CD4-positive, alpha-beta memory T cell (primary cell): ENCODE results near the gene KCNMB1. TPM values are rescaled to one million over a fixed set of nuclear protein-coding genes. Genes with fewer than 3 reads are reported as not detected.

Experiments used
- CTCF ChIA-PET: fragments of 350-600 bp; sonication (Branson Sonifier 250); formaldehyde crosslinking; loops from one replicate; lab custom pipeline; 2021; ENCODE audit warnings: inconsistent platforms; ENCODE audit not compliant: partially characterized antibody; lab: Charles Lee
- POLR2A ChIA-PET: fragments of 350-600 bp; sonication (Branson Sonifier 250); formaldehyde crosslinking; loops from one replicate; lab custom pipeline; 2021; ENCODE audit not compliant: partially characterized antibody; lab: Charles Lee
- DNase-seq, 5 donors: peaks; one replicate each; pipeline versions ENCODE4 v3.0.0 to v3.0.0-alpha.2; 2020 to 2022; ENCODE audit warnings: mixed read lengths in 1 of 5
- H3K27ac ChIP-seq: one replicate; pipeline ENCODE4 v1.7.0; 2013; ENCODE audit warnings: low read depth, low read length
- H3K27me3 ChIP-seq: 2 replicates; pipeline ENCODE4 v1.7.0; 2013; ENCODE audit warnings: mild to moderate bottlenecking, low read length, moderate library complexity; ENCODE audit not compliant: insufficient read depth
- H3K36me3 ChIP-seq: 2 replicates; pipeline ENCODE4 v1.7.0; 2013; ENCODE audit warnings: mild to moderate bottlenecking, low read length, moderate library complexity; ENCODE audit not compliant: insufficient read depth
- H3K4me1 ChIP-seq: 2 replicates; pipeline ENCODE4 v1.7.0; 2013; ENCODE audit warnings: mild to moderate bottlenecking, low read length, moderate library complexity; ENCODE audit not compliant: insufficient read depth
- H3K4me3 ChIP-seq, 2 donors: one replicate each; pipeline ENCODE4 v1.7.0; 2013; ENCODE audit warnings: low read length in 2 of 2, mild to moderate bottlenecking in 1 of 2
- H3K9me3 ChIP-seq, 2 donors: one replicate each; pipeline ENCODE4 v1.7.0; 2013; ENCODE audit warnings: low read length in 2 of 2, control low read depth in 1 of 2; ENCODE audit not compliant: control insufficient read depth in 1 of 2
- H3K27ac Mint-ChIP-seq, 7 donors: one replicate each; pipeline ENCODE4 v1.8.0; 2020 to 2021; ENCODE audit warnings: mixed read lengths in 7 of 7, mild to moderate bottlenecking in 6 of 7, inconsistent platforms in 3 of 7, moderate library complexity in 3 of 7
- H3K27me3 Mint-ChIP-seq, 2 donors: one replicate each; pipeline ENCODE4 v1.8.0; 2020 to 2021; ENCODE audit warnings: mixed read lengths in 2 of 2
- H3K36me3 Mint-ChIP-seq, 2 donors: one replicate each; pipeline ENCODE4 v1.8.0; 2020 to 2021; ENCODE audit warnings: mixed read lengths in 2 of 2, inconsistent platforms in 1 of 2, mild to moderate bottlenecking in 1 of 2
- H3K4me1 Mint-ChIP-seq, 4 donors: one replicate each; pipeline ENCODE4 v1.8.0; 2020 to 2021; ENCODE audit warnings: mixed read lengths in 4 of 4, mild to moderate bottlenecking in 1 of 4
- H3K4me3 Mint-ChIP-seq, 8 donors: one replicate each; pipeline ENCODE4 v1.8.0; 2020 to 2021; ENCODE audit warnings: mixed read lengths in 8 of 8, mild to moderate bottlenecking in 7 of 8, moderate library complexity in 6 of 8, inconsistent platforms in 3 of 8
- H3K9me3 Mint-ChIP-seq, 8 donors: one replicate each; pipeline ENCODE4 v1.8.0; 2020 to 2021; ENCODE audit warnings: mixed read lengths in 8 of 8, mild to moderate bottlenecking in 5 of 8, inconsistent platforms in 3 of 8, moderate library complexity in 1 of 8
- intact Hi-C: fragments of 100-400 bp; cut with micrococcal nuclease; formaldehyde crosslinking; loops from one replicate; pipeline ENCODE4 v1.15.1; 2023
- polyA plus RNA-seq, 2 donors: library from polyadenylated mRNA; unstranded; fragments of 300-500 nt; fragmentation: Illumina TruSeq; gene quantifications; one replicate each; pipeline ENCODE4 v1.2.3, GENCODE V29; 2021
- total RNA-seq, 2 experiments: library from RNA; stranded (reverse); gene quantifications; one replicate each; pipeline ENCODE4 v1.2.3, GENCODE V29; 2021

KCNMB1 gene
- total and polyA plus RNA-seq, 4 experiments from 2014 or later, result not detected

GRCh38 chr5:170416526-170416925 is 27.4 kb upstream of the KCNMB1 start:
- Histone ChIP-seq H3K4me1 (peaks cover 24% of the 10 kb centered on the region), H3K9me3 (no peaks in the 10 kb centered on the region), H3K27me3 (no peaks in the 10 kb centered on the region), H3K36me3 (no peaks in the 10 kb centered on the region), H3K4me3 (no peak overlapping the region), H3K27ac (no peak overlapping the region)
- Mint-ChIP-seq H3K4me1 (peaks cover 18 to 37% (median 28%) of the 10 kb centered on the region in 4 donors), H3K36me3 (no peaks in the 10 kb centered on the region), H3K27ac (peak overlapping the region in 2 of 7 donors; percentile 23 to 43), H3K27me3 (peaks cover 0 to 2% of the 10 kb centered on the region in 2 donors), H3K4me3 (peak overlapping the region in 2 of 8 donors; percentile 26 to 36), H3K9me3 (no peaks in the 10 kb centered on the region)
- ChIA-PET POLR2A (interaction anchor here (0.9 to 1.5 kb wide), 8 partner anchors 9 to 187 kb away, joined by 3 to 7 read pairs (median 3); partner anchors contain the start of gene LCP2), CTCF (interaction anchor here (0.8 to 1.6 kb wide), 12 partner anchors 8 to 316 kb away, joined by 3 to 6 read pairs (median 3); no protein-coding TSS in a partner anchor)
- intact Hi-C loops, result no loop called here
- DNase-seq, result peak in 2 of 5 donors; percentile 26 to 31

GRCh38 chr5:170414786-170415185 is 25.6 kb upstream of the KCNMB1 start:
- Mint-ChIP-seq H3K27ac (peak overlapping the region in 4 of 7 donors; percentile 0 to 23 (median 10)), H3K4me1 (peaks cover 16 to 40% (median 26%) of the 10 kb centered on the region in 4 donors), H3K9me3 (no peaks in the 10 kb centered on the region), H3K36me3 (no peaks in the 10 kb centered on the region), H3K4me3 (no peak overlapping the region), H3K27me3 (peaks cover 0 to 2% of the 10 kb centered on the region in 2 donors)
- DNase-seq, result no peak
- H3K27me3 ChIP-seq, result no peaks in the 10 kb centered on the region
- ChIA-PET CTCF (interaction anchor here (0.9 to 1.6 kb wide), 4 partner anchors 9 to 74 kb away, joined by 3 to 4 read pairs (median 3); no protein-coding TSS in a partner anchor), POLR2A (no interaction called here)
- intact Hi-C loops, result no loop called here
- no peaks in the 10 kb centered on the region for H3K9me3 ChIP-seq
- no peak overlapping the region for H3K27ac ChIP-seq
- H3K4me3 ChIP-seq, result no peak overlapping the region
- H3K36me3 ChIP-seq, result no peaks in the 10 kb centered on the region
- H3K4me1 ChIP-seq, result peaks cover 24% of the 10 kb centered on the region

DNA sequence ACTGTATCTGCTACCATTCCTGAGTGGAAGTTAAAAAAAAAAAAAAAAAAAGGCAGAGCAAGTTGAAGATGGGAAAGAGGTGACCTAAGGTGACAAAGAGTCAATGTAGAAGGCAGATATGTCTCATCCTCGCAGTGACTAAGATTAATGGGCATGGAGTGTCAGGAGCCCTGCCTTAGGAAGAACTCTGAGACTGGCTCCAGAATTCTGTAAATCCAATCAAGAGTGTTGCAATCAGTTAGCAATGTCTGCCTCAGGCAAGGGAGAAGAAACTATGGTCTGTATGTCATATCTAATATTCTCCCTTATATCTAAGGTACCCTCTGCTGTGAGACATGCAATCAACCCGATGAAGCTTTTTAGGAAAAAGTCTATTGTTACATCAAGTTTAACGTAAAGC is 24.7 kb upstream of the KCNMB1 start:
- H3K36me3 Mint-ChIP-seq, result no peaks in the 10 kb centered on the region
- POLR2A ChIA-PET, result no interaction called here
- Histone ChIP-seq H3K27me3 (no peaks in the 10 kb centered on the region), H3K36me3 (no peaks in the 10 kb centered on the region), H3K4me1 (peaks cover 24% of the 10 kb centered on the region), H3K27ac (no peak overlapping the region), H3K9me3 (no peaks in the 10 kb centered on the region), H3K4me3 (no peak overlapping the region)
- H3K4me3 Mint-ChIP-seq, result no peak overlapping the region
- intact Hi-C loops, result no loop called here
- CTCF ChIA-PET, result interaction anchor here (0.9 to 1.6 kb wide), 4 partner anchors 8 to 21 kb away, joined by 3 to 4 read pairs (median 4); no protein-coding TSS in a partner anchor
- no peak overlapping the region for H3K27ac Mint-ChIP-seq
- no peak for DNase-seq
- no peaks in the 10 kb centered on the region for H3K9me3 Mint-ChIP-seq
- peaks cover 0 to 2% of the 10 kb centered on the region in 2 donors for H3K27me3 Mint-ChIP-seq
- peaks cover 16 to 40% (median 25%) of the 10 kb centered on the region in 4 donors for H3K4me1 Mint-ChIP-seq

DNA sequence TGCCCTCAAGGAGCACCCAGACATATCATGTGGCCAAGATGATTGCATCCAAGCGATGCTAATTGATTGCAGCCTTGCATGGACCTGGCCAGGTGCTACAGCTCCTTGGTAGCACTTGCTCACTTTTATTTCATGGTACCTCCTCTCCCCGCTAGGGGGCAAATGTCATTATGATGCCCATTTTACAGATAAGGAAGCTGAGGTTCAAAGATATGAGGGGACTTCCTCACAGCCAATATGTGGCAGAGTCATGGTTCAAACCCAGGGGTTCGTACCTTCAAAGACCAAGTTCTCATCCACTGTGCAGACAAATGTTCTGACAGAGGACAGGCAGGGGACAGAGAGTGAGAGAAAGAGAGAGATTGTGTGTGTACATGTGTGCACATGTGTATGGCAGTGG is 21.9 kb upstream of the KCNMB1 start:
- peaks cover 0 to 3% of the 10 kb centered on the region in 2 donors for H3K27me3 Mint-ChIP-seq
- H3K4me3 ChIP-seq, result no peak overlapping the region
- H3K27me3 ChIP-seq, result no peaks in the 10 kb centered on the region
- H3K4me3 Mint-ChIP-seq, result no peak overlapping the region
- H3K9me3 ChIP-seq, result no peaks in the 10 kb centered on the region
- no peaks in the 10 kb centered on the region for H3K36me3 Mint-ChIP-seq
- ChIA-PET POLR2A (no interaction called here), CTCF (interaction anchor here (0.6 to 2.4 kb wide), 9 partner anchors 9 to 172 kb away, joined by 3 to 8 read pairs (median 4); no protein-coding TSS in a partner anchor)
- intact Hi-C loops, result no loop called here
- H3K36me3 ChIP-seq, result no peaks in the 10 kb centered on the region
- peak overlapping the region in 1 of 7 donors; percentile 42 for H3K27ac Mint-ChIP-seq
- peaks cover under 1 to 19% (median 7%) of the 10 kb centered on the region in 4 donors for H3K4me1 Mint-ChIP-seq
- DNase-seq, result peak in 2 of 5 donors; percentile 14 to 15
- H3K4me1 ChIP-seq, result peaks cover 7% of the 10 kb centered on the region
- no peak overlapping the region for H3K27ac ChIP-seq
- H3K9me3 Mint-ChIP-seq, result peaks cover 0 to 2% (median 0%) of the 10 kb centered on the region in 8 donors

DNA sequence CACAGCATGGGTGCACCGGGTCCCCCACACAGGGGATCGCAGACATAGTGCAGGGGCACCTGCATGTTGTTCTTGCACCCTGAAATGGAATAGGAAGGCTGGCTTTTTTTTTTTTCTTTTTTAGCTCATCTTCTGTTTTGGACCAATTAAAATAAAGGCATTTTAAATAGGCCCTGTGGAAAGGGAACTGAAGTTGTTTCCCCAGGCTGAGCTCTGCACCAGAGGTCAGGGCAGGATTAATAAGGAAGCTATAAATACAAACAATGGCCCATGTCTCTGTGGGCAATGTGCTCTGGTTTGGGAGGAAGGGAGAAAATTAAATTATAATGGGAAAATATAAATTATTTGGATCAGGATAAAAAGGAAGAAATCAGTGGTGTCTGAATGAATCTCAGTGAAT is 21.2 kb upstream of the KCNMB1 start:
- Histone ChIP-seq H3K4me3 (no peak overlapping the region), H3K36me3 (no peaks in the 10 kb centered on the region), H3K9me3 (no peaks in the 10 kb centered on the region), H3K27me3 (no peaks in the 10 kb centered on the region), H3K27ac (no peak overlapping the region), H3K4me1 (peaks cover under 1% of the 10 kb centered on the region)
- Mint-ChIP-seq H3K36me3 (no peaks in the 10 kb centered on the region), H3K4me1 (peaks cover 0 to 12% (median 5%) of the 10 kb centered on the region in 4 donors), H3K4me3 (no peak overlapping the region), H3K27ac (peak overlapping the region in 2 of 7 donors; percentile 65 to 70), H3K9me3 (peaks cover 0 to 2% (median 0%) of the 10 kb centered on the region in 8 donors), H3K27me3 (peaks cover 0 to 3% of the 10 kb centered on the region in 2 donors)
- intact Hi-C loops, result no loop called here
- ChIA-PET CTCF (interaction anchor here (0.6 to 2.4 kb wide), 10 partner anchors 8 to 171 kb away, joined by 3 to 8 read pairs (median 4); no protein-coding TSS in a partner anchor), POLR2A (no interaction called here)
- DNase-seq, result no peak

DNA sequence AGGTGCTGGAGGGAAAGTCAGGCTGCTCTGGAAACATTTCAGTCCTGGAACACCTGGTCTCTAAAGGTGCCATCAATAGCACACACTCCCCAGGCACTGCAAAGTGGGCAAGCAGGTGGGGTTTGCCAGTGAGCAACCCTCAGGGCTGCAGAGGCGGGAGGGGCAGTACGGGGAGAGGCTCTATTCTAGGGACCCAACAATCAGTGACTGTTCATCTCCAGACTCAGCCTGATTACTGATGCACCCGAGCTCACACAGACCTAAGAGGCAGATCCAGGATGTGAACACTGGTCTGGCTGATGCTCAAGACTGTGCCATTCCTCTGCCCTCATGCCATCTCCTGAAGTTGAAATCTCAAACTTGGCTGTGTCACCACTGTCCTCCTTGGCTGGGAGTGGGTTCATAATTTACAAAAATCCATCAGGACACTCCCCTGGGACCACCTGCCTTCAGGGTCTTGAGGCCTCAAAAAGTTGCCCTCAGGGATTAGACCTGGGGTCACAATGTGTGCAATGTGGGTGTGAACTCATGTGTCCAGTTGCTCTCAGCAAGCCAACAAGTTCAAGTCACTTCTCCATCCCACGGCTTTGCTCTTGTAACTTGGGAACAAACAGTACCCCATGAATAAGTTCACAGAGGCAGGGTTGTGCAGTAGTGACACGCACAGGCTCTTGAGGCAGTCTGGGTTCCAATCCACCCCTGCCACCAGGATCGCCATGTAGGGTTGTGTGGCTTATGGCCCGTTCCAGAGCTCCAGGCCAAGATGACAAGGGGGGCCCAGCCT is 19.9 kb upstream of the KCNMB1 start:
- ChIA-PET POLR2A (no interaction called here), CTCF (interaction anchor here (1.3 to 1.6 kb wide), 3 partner anchors 9 to 225 kb away, joined by 3 to 7 read pairs (median 3); no protein-coding TSS in a partner anchor)
- no peaks in the 10 kb centered on the region for H3K9me3 ChIP-seq
- H3K4me1 ChIP-seq, result no peaks in the 10 kb centered on the region
- Mint-ChIP-seq H3K9me3 (peaks cover 0 to 2% (median 0%) of the 10 kb centered on the region in 8 donors), H3K27ac (no peak overlapping the region), H3K4me3 (no peak overlapping the region), H3K27me3 (peaks cover 0 to 3% of the 10 kb centered on the region in 2 donors), H3K36me3 (no peaks in the 10 kb centered on the region), H3K4me1 (peaks cover 0 to 4% (median 2%) of the 10 kb centered on the region in 4 donors)
- H3K27me3 ChIP-seq, result no peaks in the 10 kb centered on the region
- H3K4me3 ChIP-seq, result no peak overlapping the region
- H3K36me3 ChIP-seq, result no peaks in the 10 kb centered on the region
- no peak for DNase-seq
- intact Hi-C loops, result no loop called here
- H3K27ac ChIP-seq, result no peak overlapping the region

DNA sequence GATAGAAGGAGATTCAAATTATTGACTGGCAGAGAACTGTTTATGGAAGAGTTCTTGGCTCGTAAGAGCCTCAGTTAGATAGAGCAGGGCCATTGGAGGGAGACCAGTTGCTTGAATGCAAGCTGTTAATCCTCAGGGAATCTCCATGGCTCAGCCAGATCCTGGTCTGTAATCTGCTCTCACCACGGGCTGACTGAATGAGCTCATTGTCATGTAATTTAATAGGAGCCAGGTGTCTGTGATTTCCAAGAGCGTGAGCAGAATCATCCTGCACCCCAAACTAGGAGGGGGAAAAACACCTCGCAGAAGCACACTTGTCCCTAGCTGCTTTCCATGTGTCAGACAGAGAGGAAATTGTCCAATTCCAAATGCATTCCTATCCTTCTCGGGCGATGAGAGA is 19.1 kb upstream of the KCNMB1 start:
- Mint-ChIP-seq H3K27ac (no peak overlapping the region), H3K9me3 (peaks cover 0 to 2% (median 0%) of the 10 kb centered on the region in 8 donors), H3K4me3 (no peak overlapping the region), H3K36me3 (no peaks in the 10 kb centered on the region), H3K4me1 (peaks cover 0 to 4% (median 2%) of the 10 kb centered on the region in 4 donors), H3K27me3 (peaks cover 0 to 3% of the 10 kb centered on the region in 2 donors)
- intact Hi-C loops, result no loop called here
- no peak overlapping the region for H3K4me3 ChIP-seq
- ChIA-PET POLR2A (no interaction called here), CTCF (interaction anchor here (0.6 to 1.3 kb wide), 5 partner anchors 8 to 224 kb away, joined by 3 to 11 read pairs (median 3); no protein-coding TSS in a partner anchor)
- H3K27me3 ChIP-seq, result no peaks in the 10 kb centered on the region
- H3K9me3 ChIP-seq, result no peaks in the 10 kb centered on the region
- DNase-seq, result no peak
- no peaks in the 10 kb centered on the region for H3K4me1 ChIP-seq
- H3K27ac ChIP-seq, result no peak overlapping the region
- no peaks in the 10 kb centered on the region for H3K36me3 ChIP-seq
